ENCODE measurements around the gene CEMIP2. TPM values are rescaled to one million over a fixed set of nuclear protein-coding genes. Genes with fewer than 3 reads are reported as not detected.
A peak's percentile ranks its signal among the peaks of the same experiment; 100 is the strongest.

CEMIP2 gene
- total and polyA plus RNA-seq, 4 donors: 18.8 to 123 (median 38.6) TPM

GRCh38 chr9:71741926-71742648, 26.2 kb downstream of the CEMIP2 start:
- Histone ChIP-seq H3K27me3 (ENCODE audit: control insufficient read depth in 4 of 4, insufficient read depth in 4 of 4, low read length in 3 of 4) (no peaks in the 10 kb centered on the region), H3K9ac (ENCODE audit: low read depth in 1 of 2, low read length in 2 of 2) (no peak overlapping the region), H3K4me3 (ENCODE audit: low read depth in 1 of 3, low read length in 3 of 3) (no peak overlapping the region), H3K27ac (ENCODE audit: low read depth in 1 of 2, low read length in 2 of 2) (peak overlapping the region in 1 of 2 donors; percentile 10), H3K9me3 (ENCODE audit: control insufficient read depth in 4 of 4, low read length in 3 of 4) (no peaks in the 10 kb centered on the region), H3K36me3 (ENCODE audit: control insufficient read depth in 4 of 4, insufficient read depth in 3 of 4, low read depth in 1 of 4, low read length in 3 of 4) (peaks cover 0 to 31% (median 24%) of the 10 kb centered on the region in 4 donors), H3K4me1 (ENCODE audit: control insufficient read depth in 4 of 4, insufficient read depth in 4 of 4, low read length in 3 of 4) (peaks cover 9 to 31% (median 13%) of the 10 kb centered on the region in 4 donors)
- no peak for TF ChIP-seq ZBTB33 (IDR thresholded peaks at IDR 0.05)
- WGBS: 53% methylated on average over 10 of the region's 10 CpGs
- DNase-seq (ENCODE audit: low spot score): no peak

GRCh38 chr9:71740199-71740598, 28.1 kb downstream of the CEMIP2 start:
- no peaks in the 10 kb centered on the region for H3K9me3 ChIP-seq (ENCODE audit: control insufficient read depth in 4 of 4, low read length in 3 of 4)
- H3K4me3 ChIP-seq (ENCODE audit: low read depth in 1 of 3, low read length in 3 of 3): no peak overlapping the region

More at GRCh38 chr9:71740199-71740598, 28.1 kb downstream of the CEMIP2 start:
- H3K36me3 ChIP-seq (ENCODE audit: control insufficient read depth in 4 of 4, insufficient read depth in 3 of 4, low read depth in 1 of 4, low read length in 3 of 4): peaks cover 0 to 30% (median 21%) of the 10 kb centered on the region in 4 donors
- 29% methylated on average over 2 of the region's 2 CpGs for WGBS
- no peak overlapping the region for H3K9ac ChIP-seq (ENCODE audit: low read depth in 1 of 2, low read length in 2 of 2)
- no peaks in the 10 kb centered on the region for H3K27me3 ChIP-seq (ENCODE audit: control insufficient read depth in 4 of 4, insufficient read depth in 4 of 4, low read length in 3 of 4)
- TF ChIP-seq RXRA (IDR thresholded peaks at IDR 0.05) (no peak), HNF4A (conservative IDR thresholded peaks at IDR 0.05) (peak in 1 of 2 donors; percentile 9), SP1 (IDR thresholded peaks at IDR 0.05) (peak; percentile 13), CTCF (IDR thresholded peaks at IDR 0.05; ENCODE audit: low read depth, low read length, missing input control) (peak; percentile 7), ZBTB33 (IDR thresholded peaks at IDR 0.05) (no peak), EGR1 (IDR thresholded peaks at IDR 0.05; ENCODE audit: low read depth in 2 of 2) (no peak), HNF4G (IDR thresholded peaks at IDR 0.05) (no peak), ATF3 (IDR thresholded peaks at IDR 0.05) (no peak), FOXA1 (IDR thresholded peaks at IDR 0.05) (no peak), GABPA (IDR thresholded peaks at IDR 0.05 in 1 of 2, conservative IDR thresholded peaks at IDR 0.05 in 1 of 2) (no peak), YY1 (IDR thresholded peaks at IDR 0.05) (no peak), MAX (IDR thresholded peaks at IDR 0.05) (no peak), RAD21 (IDR thresholded peaks at IDR 0.05) (peak in 1 of 2 donors; percentile 30), TAF1 (conservative IDR thresholded peaks at IDR 0.05) (no peak), REST (IDR thresholded peaks at IDR 0.05) (no peak), JUND (IDR thresholded peaks at IDR 0.05) (no peak), FOXA2 (IDR thresholded peaks at IDR 0.05) (no peak), NR2F2 (IDR thresholded peaks at IDR 0.05) (no peak)
- H3K4me1 ChIP-seq (ENCODE audit: control insufficient read depth in 4 of 4, insufficient read depth in 4 of 4, low read length in 3 of 4): peaks cover 9 to 31% (median 13%) of the 10 kb centered on the region in 4 donors
- no peak for DNase-seq (ENCODE audit: low spot score)
- peak overlapping the region; percentile 38 to 57 for H3K27ac ChIP-seq (ENCODE audit: low read depth in 1 of 2, low read length in 2 of 2)

Measured in liver (tissue), 9 donors.